Endothelial cell (in vitro differentiated cells): ENCODE results near the gene EDDM3A. TPM values are rescaled to one million over a fixed set of nuclear protein-coding genes. Genes with fewer than 3 reads are reported as not detected.

Source experiments
- DNase-seq: peaks from one replicate; pipeline ENCODE4 v3.0.0; 2021; ENCODE audit warnings: low spot score
- H3K27ac Mint-ChIP-seq: one replicate; pipeline ENCODE4 v1.8.0; 2021; ENCODE audit warnings: mixed read lengths, inconsistent platforms; ENCODE audit not compliant: unreplicated experiment
- H3K27me3 Mint-ChIP-seq: one replicate; pipeline ENCODE4 v1.8.0; 2021; ENCODE audit warnings: mild to moderate bottlenecking, moderate library complexity, mixed read lengths, inconsistent platforms; ENCODE audit not compliant: unreplicated experiment
- H3K36me3 Mint-ChIP-seq: one replicate; pipeline ENCODE4 v1.8.0; 2021; ENCODE audit warnings: mild to moderate bottlenecking, low read depth, mixed read lengths, inconsistent platforms; ENCODE audit not compliant: unreplicated experiment
- H3K4me1 Mint-ChIP-seq: one replicate; pipeline ENCODE4 v1.8.0; 2021; ENCODE audit warnings: mild to moderate bottlenecking, mixed read lengths, inconsistent platforms; ENCODE audit not compliant: unreplicated experiment
- H3K4me3 Mint-ChIP-seq: one replicate; pipeline ENCODE4 v1.8.0; 2021; ENCODE audit warnings: mild to moderate bottlenecking, mixed read lengths, inconsistent platforms; ENCODE audit not compliant: unreplicated experiment
- H3K9me3 Mint-ChIP-seq: one replicate; pipeline ENCODE4 v1.8.0; 2021; ENCODE audit warnings: mixed read lengths, inconsistent platforms; ENCODE audit not compliant: unreplicated experiment
- CTCF ChIP-seq: fragments of 200-600 bp; sonication (generic); IDR thresholded peaks from one replicate; pipeline ENCODE4 v1.5.0; 2021; ENCODE audit warnings: antibody characterized with exemption; ENCODE audit not compliant: unreplicated experiment
- long read RNA-seq: library from polyadenylated mRNA; unstranded; transcript quantifications from one replicate; pipeline ENCODE4 v2.0.0, GENCODE V29; 2020; ENCODE audit not compliant: unreplicated experiment
- total RNA-seq: library from RNA; stranded (reverse); fragmentation: NEBNext Ultra II Directional; extraction: Animal tissue kit (Norgen Biotek cat#: 25700); gene quantifications from one replicate; pipeline ENCODE4 v1.2.1, GENCODE V29; 2021; ENCODE audit not compliant: unreplicated experiment

The EDDM3A gene
- not detected for total RNA-seq
- long read RNA-seq = 0 reads

- peaks cover 4% of the 10 kb centered on the region for H3K36me3 Mint-ChIP-seq
- no peak for TF ChIP-seq CTCF
Observed at GRCh38 chr14:20745571-20746358, at the start of gene EDDM3A. EDDM3A (plus strand) TSS chr14:20745887; CDS start chr14:20747581, 1,694 bp downstream.

GRCh38 chr14:20696764-20697163 lies 48.9 kb upstream of the EDDM3A start:
- no peaks in the 10 kb centered on the region for H3K36me3 Mint-ChIP-seq
- no peaks in the 10 kb centered on the region for H3K27me3 Mint-ChIP-seq
- H3K27ac Mint-ChIP-seq = peak overlapping the region; percentile 54

More at GRCh38 chr14:20745571-20746358, at the start of gene EDDM3A:
- H3K27me3 Mint-ChIP-seq = no peaks in the 10 kb centered on the region
- no peaks in the 10 kb centered on the region for H3K4me1 Mint-ChIP-seq
- DNase-seq = no peak
- H3K9me3 Mint-ChIP-seq = no peaks in the 10 kb centered on the region
- H3K4me3 Mint-ChIP-seq = no peak within 1 kb of the TSS
- H3K27ac Mint-ChIP-seq = no peak within 1 kb of the TSS

GRCh38 chr14:20697273-20698017 lies 48.2 kb upstream of the EDDM3A start:
- peak; percentile 74 for DNase-seq
- H3K4me1 Mint-ChIP-seq = peaks cover 21% of the 10 kb centered on the region
- H3K4me3 Mint-ChIP-seq = no peak overlapping the region
- H3K27ac Mint-ChIP-seq = no peak overlapping the region
- TF ChIP-seq CTCF = peak; percentile 80
- no peaks in the 10 kb centered on the region for H3K36me3 Mint-ChIP-seq
- H3K27me3 Mint-ChIP-seq = no peaks in the 10 kb centered on the region
- H3K9me3 Mint-ChIP-seq = no peaks in the 10 kb centered on the region

More at GRCh38 chr14:20696764-20697163, 48.9 kb upstream of the EDDM3A start:
- no peak for TF ChIP-seq CTCF
- peaks cover 21% of the 10 kb centered on the region for H3K4me1 Mint-ChIP-seq
- no peak overlapping the region for H3K4me3 Mint-ChIP-seq
- H3K9me3 Mint-ChIP-seq = no peaks in the 10 kb centered on the region
- no peak for DNase-seq

- TF ChIP-seq CTCF = no peak
- peaks cover 21% of the 10 kb centered on the region for H3K4me1 Mint-ChIP-seq
- no peaks in the 10 kb centered on the region for H3K27me3 Mint-ChIP-seq
- no peak overlapping the region for H3K4me3 Mint-ChIP-seq
- no peak for DNase-seq
- H3K27ac Mint-ChIP-seq = no peak overlapping the region
- no peaks in the 10 kb centered on the region for H3K9me3 Mint-ChIP-seq
- H3K36me3 Mint-ChIP-seq = no peaks in the 10 kb centered on the region
Observed at GRCh38 chr14:20698018-20698329, 47.7 kb upstream of the EDDM3A start.

GRCh38 chr14:20698934-20699333 lies 46.8 kb upstream of the EDDM3A start:
- no peaks in the 10 kb centered on the region for H3K36me3 Mint-ChIP-seq
- TF ChIP-seq CTCF = no peak
- H3K27me3 Mint-ChIP-seq = no peaks in the 10 kb centered on the region
- H3K9me3 Mint-ChIP-seq = no peaks in the 10 kb centered on the region
- H3K27ac Mint-ChIP-seq = no peak overlapping the region
- no peak overlapping the region for H3K4me3 Mint-ChIP-seq
- H3K4me1 Mint-ChIP-seq = peaks cover 21% of the 10 kb centered on the region
- DNase-seq = no peak
